Stomach (tissue), 9 donors: Measurements from ENCODE around the gene AMBP. TPM values are rescaled to one million over a fixed set of nuclear protein-coding genes. Genes with fewer than 3 reads are reported as not detected.
"Not testable (repeated sequence)": the region's sequence is repeated elsewhere in the genome, so short reads cannot be mapped to it uniquely, and the experiment has no call there.

Experiments
- DNase-seq, 2 donors: peaks; one replicate each; pipeline versions ENCODE4 v3.0.0 to v3.0.0-alpha.2; 2013 to 2019
- H3K27ac ChIP-seq, 5 donors: fragments of 200-600 bp in 4 of 5; sonication (generic) in 4 of 5; one replicate each; pipeline ENCODE4 v1.5.1; 2013 to 2019; ENCODE audit warnings: mild to moderate bottlenecking in 1 of 5, moderate library complexity in 1 of 5
- H3K27me3 ChIP-seq, 3 donors: fragments of 200-600 bp; sonication (generic); one replicate each; pipeline ENCODE4 v1.5.1; 2017 to 2019; ENCODE audit warnings: mixed run types in 1 of 3
- H3K36me3 ChIP-seq, 4 donors: fragments of 200-600 bp; sonication (generic); 1 replicate in 3 of 4; 2 replicates in 1 of 4; pipeline ENCODE4 v1.5.1; 2016 to 2019
- H3K4me1 ChIP-seq, 4 donors: fragments of 200-600 bp; sonication (generic); one replicate each; pipeline ENCODE4 v1.5.1; 2016 to 2019
- H3K4me3 ChIP-seq, 4 donors: fragments of 200-600 bp; sonication (generic) in 3 of 4; one replicate each; pipeline ENCODE4 v1.5.1; 2016 to 2019; ENCODE audit warnings: mild to moderate bottlenecking in 1 of 4
- H3K9me3 ChIP-seq, 4 donors: fragments of 200-600 bp; sonication (generic); one replicate each; pipeline ENCODE4 v1.5.1; 2016 to 2019
- EP300 ChIP-seq: sonication (generic); formaldehyde crosslinking; IDR thresholded peaks from one replicate; pipeline ENCODE4 v1.6.1; 2017; ENCODE audit warnings: antibody characterized with exemption
- POLR2A ChIP-seq, 4 donors: fragments of 450-650 bp; IDR thresholded peaks; one replicate each; pipeline ENCODE4 v1.6.1; 2016; ENCODE audit warnings: antibody characterized with exemption in 4 of 4, control low read depth in 2 of 4, mild to moderate bottlenecking in 1 of 4, moderate library complexity in 1 of 4
- POLR2AphosphoS5 ChIP-seq, 3 donors: sonication (generic); formaldehyde crosslinking; IDR thresholded peaks; one replicate each; pipeline ENCODE4 v1.6.1; 2016; ENCODE audit warnings: antibody characterized with exemption in 3 of 3
- WGBS, 5 donors: extraction: QIAGEN DNeasy Blood & Tissue Kit in 3 of 5; methylation state at CpG; one replicate each; pipeline versions ENCODE4 v1.1.5 to v1.1.7; 2013 to 2018; 5-methylcytosine and 5-hydroxymethylcytosine counted together
- intact Hi-C: fragments of 100-400 bp; cut with DNase I; formaldehyde crosslinking; loops from one replicate; pipeline ENCODE4 v1.15.1; 2023; ENCODE audit warnings: low total_unique reads
- polyA plus RNA-seq, 3 donors: library from polyadenylated mRNA; stranded (reverse); fragments of 200-250 nt; gene quantifications; one replicate each; pipeline ENCODE4 v1.2.3, GENCODE V29; 2013
- total RNA-seq, 5 donors: library from RNA; depleted of rRNA; stranded (reverse); fragments of >200 nt; gene quantifications; one replicate each; pipeline versions ENCODE4 v1.1.0 to v1.2.3, GENCODE V29; 2014 to 2016
- TF ChIP-seq, protein P1 (sequence below), 7 experiments: fragments of 450-650 bp in 4 of 7; fragments of 200-600 bp in 3 of 7; sonication (generic) in 3 of 7; IDR thresholded peaks; one replicate each; pipeline ENCODE4 v1.5.1; 2016 to 2019; ENCODE audit warnings: antibody characterized with exemption in 7 of 7, control low read depth in 2 of 7, mild to moderate bottlenecking in 1 of 7
- donor health status: healthy with polysubstance abuse.
- donor health status: Bipolar disorder and iron deficiency.
- donor health status: healthy.

The AMBP gene
- total and polyA plus RNA-seq, 8 donors, result 0.89 to 3.3 (median 2.5) TPM; not detected in 2

GRCh38 chr9:114048533-114049415 is 29.3 kb downstream of the AMBP start:
- WGBS, 5 donors, result 96 to 97% (median 96%) methylated on average over 23 to 44 of the region's 44 CpGs
- TF ChIP-seq POLR2A (IDR thresholded peaks at IDR 0.05), result no peak
- no peak for TF ChIP-seq POLR2AphosphoS5 (IDR thresholded peaks at IDR 0.05)
- no peak for TF ChIP-seq EP300
- TF ChIP-seq, protein P1, sequence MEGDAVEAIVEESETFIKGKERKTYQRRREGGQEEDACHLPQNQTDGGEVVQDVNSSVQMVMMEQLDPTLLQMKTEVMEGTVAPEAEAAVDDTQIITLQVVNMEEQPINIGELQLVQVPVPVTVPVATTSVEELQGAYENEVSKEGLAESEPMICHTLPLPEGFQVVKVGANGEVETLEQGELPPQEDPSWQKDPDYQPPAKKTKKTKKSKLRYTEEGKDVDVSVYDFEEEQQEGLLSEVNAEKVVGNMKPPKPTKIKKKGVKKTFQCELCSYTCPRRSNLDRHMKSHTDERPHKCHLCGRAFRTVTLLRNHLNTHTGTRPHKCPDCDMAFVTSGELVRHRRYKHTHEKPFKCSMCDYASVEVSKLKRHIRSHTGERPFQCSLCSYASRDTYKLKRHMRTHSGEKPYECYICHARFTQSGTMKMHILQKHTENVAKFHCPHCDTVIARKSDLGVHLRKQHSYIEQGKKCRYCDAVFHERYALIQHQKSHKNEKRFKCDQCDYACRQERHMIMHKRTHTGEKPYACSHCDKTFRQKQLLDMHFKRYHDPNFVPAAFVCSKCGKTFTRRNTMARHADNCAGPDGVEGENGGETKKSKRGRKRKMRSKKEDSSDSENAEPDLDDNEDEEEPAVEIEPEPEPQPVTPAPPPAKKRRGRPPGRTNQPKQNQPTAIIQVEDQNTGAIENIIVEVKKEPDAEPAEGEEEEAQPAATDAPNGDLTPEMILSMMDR (IDR thresholded peaks at IDR 0.05), result no peak
- H3K36me3 ChIP-seq, result peaks cover 18 to 62% (median 54%) of the 10 kb centered on the region in 4 donors
- intact Hi-C loops, result no loop called here
- no peak overlapping the region for H3K27ac ChIP-seq
- H3K4me1 ChIP-seq, result no peaks in the 10 kb centered on the region
- H3K4me3 ChIP-seq, result no peak overlapping the region
- no peaks in the 10 kb centered on the region for H3K27me3 ChIP-seq
- no peak for DNase-seq
- no peaks in the 10 kb centered on the region for H3K9me3 ChIP-seq

GRCh38 chr9:114047717-114048116 is 30.4 kb downstream of the AMBP start:
- Histone ChIP-seq H3K27ac (no peak overlapping the region), H3K4me1 (no peaks in the 10 kb centered on the region), H3K9me3 (no peaks in the 10 kb centered on the region), H3K36me3 (peaks cover 18 to 62% (median 56%) of the 10 kb centered on the region in 4 donors), H3K4me3 (no peak overlapping the region), H3K27me3 (no peaks in the 10 kb centered on the region)
- 48 to 68% (median 56%) methylated on average over 3 of the region's 3 CpGs for WGBS, 5 donors
- DNase-seq, result peak; percentile 40 to 54
- intact Hi-C loops, result no loop called here
- TF ChIP-seq, protein P1 (IDR thresholded peaks at IDR 0.05), result peak in 5 of 7 experiments; percentile 19 to 51 (median 42)
- TF ChIP-seq POLR2AphosphoS5 (IDR thresholded peaks at IDR 0.05), result no peak
- no peak for TF ChIP-seq POLR2A (IDR thresholded peaks at IDR 0.05)
- TF ChIP-seq EP300, result no peak

GRCh38 chr9:114046875-114047274 is 31.2 kb downstream of the AMBP start:
- no peak for DNase-seq
- Histone ChIP-seq H3K4me3 (no peak overlapping the region), H3K27me3 (no peaks in the 10 kb centered on the region), H3K4me1 (no peaks in the 10 kb centered on the region), H3K36me3 (peaks cover 18 to 59% (median 48%) of the 10 kb centered on the region in 4 donors), H3K27ac (no peak overlapping the region), H3K9me3 (no peaks in the 10 kb centered on the region)
- TF ChIP-seq EP300 (no peak), POLR2AphosphoS5 (IDR thresholded peaks at IDR 0.05) (no peak), POLR2A (IDR thresholded peaks at IDR 0.05) (no peak)
- TF ChIP-seq, protein P1 (IDR thresholded peaks at IDR 0.05), result no peak
- intact Hi-C loops, result no loop called here
- 86 to 97% (median 90%) methylated on average over 1 of the region's 1 CpG for WGBS, 5 donors

DNA sequence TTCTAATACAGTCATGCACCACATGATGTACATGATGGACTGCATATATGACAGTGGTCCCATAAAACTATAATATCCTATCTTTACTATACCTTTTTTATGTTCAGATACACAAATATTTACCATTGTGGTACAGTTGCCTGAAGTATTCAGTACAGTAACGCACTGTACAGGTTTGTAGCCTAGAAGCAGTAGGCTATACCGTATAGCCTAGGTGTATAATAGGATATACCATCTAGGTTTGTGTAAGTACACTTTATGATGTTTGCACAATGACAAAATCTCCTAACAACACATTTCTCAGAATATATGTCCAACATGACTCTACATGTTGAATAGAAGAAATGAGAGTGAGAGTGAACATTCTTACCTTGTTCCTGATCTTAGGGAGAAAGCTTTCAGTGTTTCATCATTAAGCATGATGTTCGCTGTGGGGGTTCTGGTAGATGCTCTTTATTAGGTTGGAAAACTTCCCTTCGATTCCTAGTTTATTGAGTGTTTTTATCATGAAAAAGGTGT is 31.8 kb downstream of the AMBP start:
- Histone ChIP-seq H3K27ac (no peak overlapping the region), H3K9me3 (no peaks in the 10 kb centered on the region), H3K4me1 (no peaks in the 10 kb centered on the region), H3K4me3 (no peak overlapping the region), H3K36me3 (peaks cover 18 to 54% (median 43%) of the 10 kb centered on the region in 4 donors), H3K27me3 (no peaks in the 10 kb centered on the region)
- TF ChIP-seq POLR2A (IDR thresholded peaks at IDR 0.05), result no peak
- TF ChIP-seq POLR2AphosphoS5 (IDR thresholded peaks at IDR 0.05), result no peak
- TF ChIP-seq, protein P1 (IDR thresholded peaks at IDR 0.05), result no peak
- TF ChIP-seq EP300, result no peak
- no peak for DNase-seq
- 93 to 98% (median 97%) methylated on average over 4 of the region's 4 CpGs for WGBS, 5 donors
- intact Hi-C loops, result no loop called here

DNA sequence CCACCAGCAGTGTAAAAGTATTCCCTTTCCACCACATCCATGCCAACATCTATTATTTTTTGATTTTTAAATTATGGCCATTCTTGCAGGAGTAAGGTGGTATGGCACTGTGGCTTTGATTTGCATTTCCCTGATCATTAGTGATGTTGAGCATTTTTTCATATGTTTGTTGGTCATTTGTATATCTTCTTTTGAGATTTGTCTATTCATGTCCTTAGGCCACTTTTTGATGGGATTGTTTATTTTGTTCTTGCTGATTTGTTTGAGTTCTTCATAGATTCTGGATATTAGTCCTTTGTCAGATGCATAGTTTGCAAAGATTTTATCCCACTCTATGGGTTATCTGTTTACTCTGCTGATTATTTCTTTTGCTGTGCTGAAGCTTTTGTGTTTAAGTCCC is 34.4 kb downstream of the AMBP start:
- H3K36me3 ChIP-seq, result peaks cover 14 to 44% (median 34%) of the 10 kb centered on the region in 4 donors
- H3K9me3 ChIP-seq, H3K4me1 ChIP-seq, H3K27ac ChIP-seq, H3K4me3 ChIP-seq, intact Hi-C loops, DNase-seq, H3K27me3 ChIP-seq: not testable (repeated sequence)
